Effector memory CD4-positive, alpha-beta T cell (primary cell): ENCODE measurements around the gene MED7.

Source experiments
- DNase-seq, 3 donors: peaks; one replicate each; pipeline ENCODE4 v3.0.0-alpha.2; 2020
- H3K27ac ChIP-seq: 2 replicates; pipeline ENCODE4 v1.7.0; 2013; ENCODE audit warnings: mild to moderate bottlenecking, low read length, moderate library complexity; ENCODE audit not compliant: insufficient read depth, poor library complexity, severe bottlenecking
- H3K27me3 ChIP-seq: replicated peaks from 2 replicates; pipeline ENCODE4 v1.7.0; 2013; ENCODE audit warnings: mild to moderate bottlenecking, low read length; ENCODE audit not compliant: insufficient read depth, control insufficient read depth, poor library complexity, severe bottlenecking
- H3K36me3 ChIP-seq: 2 replicates; pipeline ENCODE4 v1.7.0; 2013; ENCODE audit warnings: mild to moderate bottlenecking, low read length, moderate library complexity; ENCODE audit not compliant: control insufficient read depth, insufficient read depth
- H3K4me1 ChIP-seq: 2 replicates; pipeline ENCODE4 v1.7.0; 2013; ENCODE audit warnings: low read length, mild to moderate bottlenecking; ENCODE audit not compliant: control insufficient read depth, insufficient read depth, poor library complexity, severe bottlenecking
- H3K4me3 ChIP-seq: 2 replicates; pipeline ENCODE4 v1.7.0; 2013; ENCODE audit warnings: low read length, low read depth, mild to moderate bottlenecking; ENCODE audit not compliant: insufficient read depth, poor library complexity, severe bottlenecking
- H3K9me3 ChIP-seq: 2 replicates; pipeline ENCODE4 v1.7.0; 2013; ENCODE audit warnings: mild to moderate bottlenecking, low read length, moderate library complexity; ENCODE audit not compliant: control insufficient read depth

MED7 gene

GRCh38 chr5:157180374-157181264, 38.0 kb upstream of the MED7 start, which contains the start of gene ITK:
Gene ITK (plus strand): TSS chr5:157180840. CDS start chr5:157180978, 138 bp downstream.
- Histone ChIP-seq H3K27me3 (no peaks in the 10 kb centered on the region), H3K27ac (peak within 1 kb of the TSS; percentile 90), H3K4me3 (peak within 1 kb of the TSS; percentile 81), H3K36me3 (peaks cover 6% of the 10 kb centered on the region), H3K9me3 (no peaks in the 10 kb centered on the region), H3K4me1 (peaks cover 39% of the 10 kb centered on the region)
- DNase-seq = peak in 1 of 3 donors; percentile 38

GRCh38 chr5:157178966-157179365, 36.3 kb upstream of the MED7 start:
- Histone ChIP-seq H3K4me3 (no peak overlapping the region), H3K9me3 (no peaks in the 10 kb centered on the region), H3K36me3 (peaks cover under 1% of the 10 kb centered on the region), H3K27ac (peak overlapping the region; percentile 90), H3K27me3 (no peaks in the 10 kb centered on the region), H3K4me1 (peaks cover 31% of the 10 kb centered on the region)
- no peak for DNase-seq

- H3K4me1 ChIP-seq = peaks cover 36% of the 10 kb centered on the region
- no peaks in the 10 kb centered on the region for H3K27me3 ChIP-seq
- no peaks in the 10 kb centered on the region for H3K9me3 ChIP-seq
- no peak for DNase-seq
- H3K27ac ChIP-seq = peak overlapping the region; percentile 90
- no peaks in the 10 kb centered on the region for H3K36me3 ChIP-seq
- H3K4me3 ChIP-seq = no peak overlapping the region
Observed at GRCh38 chr5:157177953-157178352, 35.3 kb upstream of the MED7 start.

GRCh38 chr5:157175071-157175612, 32.5 kb upstream of the MED7 start:
- no peaks in the 10 kb centered on the region for H3K9me3 ChIP-seq
- H3K27ac ChIP-seq = no peak overlapping the region
- peaks cover 40% of the 10 kb centered on the region for H3K4me1 ChIP-seq
- DNase-seq = no peak
- no peak overlapping the region for H3K4me3 ChIP-seq
- H3K36me3 ChIP-seq = no peaks in the 10 kb centered on the region
- H3K27me3 ChIP-seq = no peaks in the 10 kb centered on the region

- H3K4me1 ChIP-seq = peaks cover 28% of the 10 kb centered on the region
- peak overlapping the region; percentile 79 for H3K27ac ChIP-seq
Observed at GRCh38 chr5:157172403-157172802, 29.7 kb upstream of the MED7 start.

GRCh38 chr5:157168286-157168685, 25.6 kb upstream of the MED7 start:
- no peak for DNase-seq
- Histone ChIP-seq H3K4me3 (no peak overlapping the region), H3K27ac (peak overlapping the region; percentile 60), H3K27me3 (no peaks in the 10 kb centered on the region), H3K9me3 (no peaks in the 10 kb centered on the region), H3K36me3 (no peaks in the 10 kb centered on the region), H3K4me1 (peaks cover 35% of the 10 kb centered on the region)

More at GRCh38 chr5:157172403-157172802, 29.7 kb upstream of the MED7 start:
- DNase-seq = peak; percentile 63 to 76 (median 67)
- H3K27me3 ChIP-seq = no peaks in the 10 kb centered on the region
- H3K4me3 ChIP-seq = no peak overlapping the region
- H3K9me3 ChIP-seq = no peaks in the 10 kb centered on the region
- H3K36me3 ChIP-seq = no peaks in the 10 kb centered on the region

GRCh38 chr5:157167214-157167621, 24.6 kb upstream of the MED7 start:
- Histone ChIP-seq H3K36me3 (no peaks in the 10 kb centered on the region), H3K4me3 (peak overlapping the region; percentile 29), H3K9me3 (no peaks in the 10 kb centered on the region), H3K27ac (peak overlapping the region; percentile 60), H3K27me3 (no peaks in the 10 kb centered on the region), H3K4me1 (peaks cover 30% of the 10 kb centered on the region)
- DNase-seq = no peak

- peak within 1 kb of the TSS; percentile 60 for H3K27ac ChIP-seq
- peak within 1 kb of the TSS; percentile 29 for H3K4me3 ChIP-seq
- no peak for DNase-seq
- no peaks in the 10 kb centered on the region for H3K36me3 ChIP-seq
- no peaks in the 10 kb centered on the region for H3K27me3 ChIP-seq
- no peaks in the 10 kb centered on the region for H3K9me3 ChIP-seq
- H3K4me1 ChIP-seq = peaks cover 24% of the 10 kb centered on the region
Observed at GRCh38 chr5:157166214-157167213, 23.8 kb upstream of the MED7 start, which contains the start of gene GARIN3. Gene GARIN3 (minus strand): TSS chr5:157166264. CDS start chr5:157166168, 96 bp downstream.

- no peaks in the 10 kb centered on the region for H3K9me3 ChIP-seq
- no peaks in the 10 kb centered on the region for H3K27me3 ChIP-seq
- DNase-seq = no peak
- peaks cover 32% of the 10 kb centered on the region for H3K4me1 ChIP-seq
- H3K4me3 ChIP-seq = no peak overlapping the region
- no peak overlapping the region for H3K27ac ChIP-seq
- H3K36me3 ChIP-seq = no peaks in the 10 kb centered on the region
Observed at GRCh38 chr5:157165668-157166067, 23.0 kb upstream of the MED7 start.
